ENCODE measurements around the gene FAM186B.
A peak's percentile ranks its signal among the peaks of the same experiment; 100 is the strongest.

Gene FAM186B

DNA sequence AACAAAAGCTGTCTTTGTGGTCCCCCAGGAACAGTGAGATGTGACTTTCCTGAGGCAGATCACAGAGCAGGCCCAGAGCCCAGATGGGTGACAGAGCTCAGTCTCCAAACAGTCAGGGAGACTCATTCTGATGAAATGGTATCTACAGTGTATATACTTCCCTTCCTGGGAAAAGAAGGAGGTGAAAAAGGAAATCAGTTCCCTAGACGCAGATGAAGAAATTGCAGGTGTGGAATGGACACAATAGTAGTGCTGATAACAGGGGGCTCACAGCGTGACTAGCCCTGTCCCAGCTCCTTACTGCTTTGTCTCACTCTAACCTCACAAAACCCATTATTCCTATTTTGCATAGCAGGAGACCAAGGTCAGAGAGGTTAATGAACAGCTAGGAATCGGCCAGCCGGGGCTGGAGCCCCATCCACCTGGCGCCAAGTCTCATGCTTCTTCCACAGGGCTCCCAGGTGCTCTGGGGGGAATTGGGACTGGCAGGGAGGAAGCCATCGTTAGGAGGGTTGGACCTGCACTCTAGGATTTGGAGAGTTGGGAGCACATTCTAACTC is 54.7 kb downstream of the FAM186B start:
- no peak for DNase-seq

DNA sequence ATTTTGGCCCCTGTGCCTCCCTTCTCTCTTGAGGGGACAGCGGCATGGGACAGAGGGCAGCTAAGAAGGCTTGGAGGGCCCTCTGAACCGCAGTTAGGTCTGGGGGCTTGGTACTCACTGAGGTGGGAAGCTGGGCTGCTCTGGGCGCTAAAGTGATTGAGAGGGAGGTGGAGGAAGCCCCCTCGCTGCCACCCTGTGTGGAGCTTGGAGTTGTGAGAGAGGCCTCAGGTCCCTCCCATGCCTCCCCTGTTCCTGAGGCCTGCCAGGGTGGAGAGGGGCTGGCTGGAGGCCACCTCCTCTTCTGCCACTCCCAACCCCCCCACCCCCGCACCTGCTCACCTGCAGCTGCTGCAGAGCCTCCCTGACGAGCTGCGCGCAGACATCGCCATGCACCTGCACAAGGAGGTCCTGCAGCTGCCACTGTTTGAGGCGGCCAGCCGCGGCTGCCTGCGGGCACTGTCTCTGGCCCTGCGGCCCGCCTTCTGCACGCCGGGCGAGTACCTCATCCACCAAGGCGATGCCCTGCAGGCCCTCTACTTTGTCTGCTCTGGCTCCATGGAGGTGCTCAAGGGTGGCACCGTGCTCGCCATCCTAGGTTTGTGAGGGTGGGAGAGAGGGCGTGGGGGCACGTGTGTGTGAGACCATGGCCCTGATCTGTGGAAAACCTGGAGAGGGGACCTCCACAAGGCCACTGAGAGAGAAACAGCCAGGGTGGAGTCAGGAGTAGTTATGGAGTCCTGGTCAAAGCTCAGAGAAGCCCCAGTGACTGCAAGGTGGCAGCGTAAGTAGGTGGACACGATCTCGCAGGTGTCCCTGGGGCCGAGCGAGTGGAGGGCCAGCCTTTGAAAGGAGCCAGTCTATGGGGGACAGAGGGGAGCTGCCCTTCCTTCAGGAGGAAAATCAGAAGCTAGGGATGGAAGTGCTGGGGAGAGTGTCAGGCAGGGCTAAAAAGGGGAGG is 55.4 kb downstream of the FAM186B start:
- peak; percentile 81 for DNase-seq

- no peak for DNase-seq
Measured at GRCh38 chr12:49548822-49549648, 56.4 kb downstream of the FAM186B start.

DNA sequence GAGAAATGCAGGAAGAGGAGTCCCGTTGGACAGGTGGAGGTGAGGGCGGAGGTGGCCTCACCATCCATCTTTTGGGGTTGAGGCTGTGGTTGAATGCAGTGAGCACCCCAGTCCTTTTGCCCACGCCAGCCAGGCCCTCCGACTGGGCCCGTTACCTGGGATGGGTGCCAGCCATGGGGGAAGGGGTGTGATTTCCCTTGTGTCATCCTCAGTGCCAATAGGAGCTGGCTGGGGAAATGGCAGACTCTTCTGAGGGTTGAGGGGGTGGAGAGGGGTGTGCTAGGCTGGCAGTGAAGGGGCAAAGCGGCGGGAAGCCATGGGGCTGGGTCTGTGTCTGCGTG is 57.0 kb downstream of the FAM186B start:
- DNase-seq, result no peak

GRCh38 chr12:49547090-49547690 is 58.2 kb downstream of the FAM186B start:
- DNase-seq, result no peak

DNA sequence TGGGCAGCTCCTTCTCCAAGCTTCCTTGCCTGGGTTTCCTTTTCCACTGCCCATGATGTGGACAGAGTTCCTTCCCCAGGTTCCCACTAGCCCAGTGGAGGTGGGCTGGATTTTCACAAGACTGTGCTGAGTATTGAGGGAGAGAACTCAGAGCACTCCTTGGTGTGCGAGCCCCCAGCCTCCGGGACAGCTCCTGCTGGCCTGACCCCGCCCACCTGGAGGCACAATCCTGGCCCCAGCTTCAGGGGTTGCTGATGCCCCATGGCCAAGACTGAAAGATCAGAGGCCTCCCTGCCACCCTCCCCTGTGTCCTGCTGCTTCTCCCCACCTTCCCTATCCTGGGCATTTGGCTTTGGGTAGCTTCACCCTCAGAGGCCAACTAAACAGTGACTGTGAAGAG is 59.0 kb downstream of the FAM186B start:
- DNase-seq, result no peak

DNA sequence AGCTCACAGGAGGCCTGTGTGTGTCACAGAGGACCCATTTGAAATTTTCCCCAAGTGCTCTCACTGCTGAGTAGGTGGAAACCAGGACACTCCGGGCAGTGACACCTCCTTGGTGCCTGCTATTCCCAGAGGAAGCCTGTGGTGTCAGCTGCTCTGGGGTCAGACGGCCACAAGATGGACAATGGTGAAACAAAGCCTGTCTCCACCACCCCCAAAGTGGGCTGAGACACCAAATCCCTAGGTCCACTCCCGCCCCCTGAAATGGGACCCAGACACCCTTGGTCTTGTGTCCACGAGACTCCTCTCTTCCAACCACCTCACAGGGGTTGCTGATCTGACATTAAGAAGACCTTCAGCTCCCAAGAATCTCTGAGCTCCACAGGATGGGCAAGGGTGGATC is 59.6 kb downstream of the FAM186B start:
- no peak for DNase-seq

GRCh38 chr12:49543914-49544815 is 61.3 kb downstream of the FAM186B start:
- DNase-seq, result no peak

DNA sequence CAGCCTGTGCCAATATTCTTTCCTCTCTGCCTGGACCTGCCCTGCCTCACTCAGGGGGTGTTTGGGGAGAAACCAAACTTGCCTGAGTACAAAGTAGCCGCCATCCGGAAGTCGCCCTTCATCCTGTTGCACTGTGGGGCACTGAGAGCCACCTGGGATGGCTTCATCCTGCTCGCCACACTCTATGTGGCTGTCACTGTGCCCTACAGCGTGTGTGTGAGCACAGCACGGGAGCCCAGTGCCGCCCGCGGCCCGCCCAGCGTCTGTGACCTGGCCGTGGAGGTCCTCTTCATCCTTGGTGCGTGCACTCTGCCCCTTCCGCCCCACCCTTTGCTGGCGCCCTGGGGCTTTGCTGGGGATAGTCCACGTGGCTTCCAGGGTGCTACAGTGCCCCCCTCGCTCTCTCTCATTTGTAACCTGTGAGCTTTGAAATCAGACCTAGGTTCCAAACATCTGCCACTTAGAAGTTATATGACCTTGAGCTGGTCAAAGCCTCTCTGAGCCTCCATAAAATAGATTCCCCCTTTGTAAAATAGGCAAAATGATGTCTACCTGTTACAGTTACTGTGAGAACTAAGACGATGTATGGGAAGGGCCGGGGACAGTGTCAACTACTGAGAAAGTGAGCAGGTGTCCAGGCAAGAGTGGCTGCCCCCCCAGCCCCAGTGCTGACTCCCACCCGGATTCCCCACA is 62.1 kb downstream of the FAM186B start:
- no peak for DNase-seq

GRCh38 chr12:49542592-49543160 is 62.8 kb downstream of the FAM186B start:
- no peak for DNase-seq

- no peak for DNase-seq
Measured at GRCh38 chr12:49541911-49542505, 63.4 kb downstream of the FAM186B start.

DNA sequence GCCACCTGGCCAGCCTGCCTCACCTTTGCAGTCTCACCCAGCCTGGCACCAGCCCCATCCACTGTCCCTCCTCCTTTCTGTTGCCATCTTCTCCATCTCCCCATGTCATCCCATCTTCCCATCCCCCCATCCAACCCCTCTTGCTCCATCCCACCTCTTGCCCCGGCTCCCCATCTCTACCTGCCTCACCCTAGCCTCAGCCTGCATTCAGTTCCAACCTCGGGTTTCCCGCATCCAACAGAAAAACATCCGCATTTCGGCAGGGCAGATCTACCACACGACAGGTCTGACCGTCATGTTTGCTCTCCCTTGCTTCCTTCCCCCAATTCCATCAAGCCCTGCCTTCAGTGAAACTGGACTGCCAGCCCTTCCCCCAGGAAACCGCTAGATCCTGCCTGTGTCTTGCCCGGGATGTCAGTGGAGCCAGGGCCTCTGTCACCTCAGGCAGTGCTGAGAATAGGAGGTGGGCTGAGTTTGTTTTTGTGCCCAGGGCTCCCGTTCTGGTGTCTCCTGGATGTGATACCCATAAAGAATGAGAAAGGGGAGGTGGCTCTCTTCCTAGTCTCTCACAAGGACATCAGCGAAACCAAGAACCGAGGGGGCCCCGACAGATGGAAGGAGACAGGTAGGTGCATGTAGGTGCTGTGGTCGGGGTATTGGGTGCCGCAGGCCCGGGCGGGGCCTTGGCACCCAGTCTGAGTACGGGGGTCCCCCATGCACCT is 64.1 kb downstream of the FAM186B start:
- DNase-seq, result no peak

DNA sequence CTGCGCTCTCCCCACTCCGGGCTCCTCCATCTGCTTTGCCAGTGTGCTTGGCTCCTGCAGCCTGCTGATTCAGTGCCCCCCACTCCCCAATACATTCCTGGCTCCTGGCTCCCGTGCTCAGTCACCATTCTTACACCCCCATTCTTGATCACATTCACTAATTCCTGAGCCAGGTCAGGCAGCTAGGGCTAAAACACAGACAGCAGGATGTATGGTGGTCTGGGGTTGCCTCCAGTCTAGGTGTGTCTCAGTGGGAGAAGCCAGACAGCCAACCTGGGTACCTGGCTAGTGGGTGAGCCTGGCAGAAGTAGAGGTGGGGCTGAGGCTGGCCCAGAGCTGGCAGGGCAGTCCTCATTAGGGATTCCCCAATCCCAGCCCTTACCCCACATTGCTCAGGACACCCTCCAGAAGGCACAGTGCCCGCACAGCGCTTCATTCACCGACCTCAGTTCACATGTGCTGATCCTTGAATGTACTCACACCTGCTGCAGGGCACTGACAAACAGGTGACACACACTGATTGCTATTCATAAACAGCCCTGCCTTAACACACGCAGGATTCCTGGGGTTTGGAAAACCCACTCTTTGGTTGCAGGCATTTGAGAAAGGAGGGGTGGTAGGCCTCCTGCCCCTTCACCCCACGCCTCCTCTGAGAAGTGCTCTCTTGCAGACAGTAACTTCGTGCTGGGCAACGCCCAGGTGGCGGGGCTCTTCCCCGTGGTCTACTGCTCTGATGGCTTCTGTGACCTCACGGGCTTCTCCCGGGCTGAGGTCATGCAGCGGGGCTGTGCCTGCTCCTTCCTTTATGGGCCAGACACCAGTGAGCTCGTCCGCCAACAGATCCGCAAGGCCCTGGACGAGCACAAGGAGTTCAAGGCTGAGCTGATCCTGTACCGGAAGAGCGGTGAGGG is 65.0 kb downstream of the FAM186B start:
- no peak for DNase-seq

DNA sequence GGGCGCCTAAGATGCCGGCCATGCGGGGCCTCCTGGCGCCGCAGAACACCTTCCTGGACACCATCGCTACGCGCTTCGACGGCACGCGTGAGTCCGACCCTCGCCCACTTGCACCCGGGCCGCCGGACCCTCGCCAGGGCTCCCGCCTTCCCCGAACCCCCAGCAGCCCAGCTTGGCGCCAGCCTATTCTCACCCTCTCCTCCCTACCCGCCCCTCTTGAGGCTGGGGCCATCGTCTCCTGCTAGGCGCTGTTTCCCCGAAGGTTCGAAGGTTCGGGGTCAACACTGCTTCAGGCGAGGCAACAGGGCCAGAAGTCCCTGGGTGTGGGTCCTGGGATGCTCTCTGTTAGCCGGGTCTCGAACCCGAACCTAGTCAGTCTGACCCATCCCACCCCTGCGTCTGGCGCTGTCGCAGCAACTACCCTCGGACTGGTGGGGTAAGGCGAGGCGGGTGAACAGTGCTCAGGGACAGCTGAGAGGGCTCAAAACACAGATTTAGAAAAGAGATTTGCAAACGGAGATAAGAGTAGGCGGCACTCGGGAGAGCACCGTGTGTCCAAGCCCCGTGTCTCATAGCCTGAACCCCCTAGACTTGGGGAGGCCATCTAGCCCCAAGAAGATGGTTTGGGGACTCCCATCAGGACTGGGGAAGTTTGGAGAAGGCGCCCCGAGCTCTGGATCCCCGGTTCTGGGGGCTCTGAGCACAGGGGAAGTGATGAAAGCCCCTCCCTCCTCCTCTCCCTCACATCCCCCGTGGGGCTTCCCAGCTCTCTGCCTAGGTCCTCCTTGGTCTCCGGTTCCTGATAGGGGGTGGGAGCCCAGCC is 65.8 kb downstream of the FAM186B start:
- no peak for DNase-seq

- DNase-seq, result peak; percentile 74
Measured at GRCh38 chr12:49538510-49539403, 66.7 kb downstream of the FAM186B start, which contains the start of gene KCNH3. TSS of gene KCNH3 (plus strand) at chr12:49539030. CDS start at chr12:49539417, 387 bp downstream.

DNA sequence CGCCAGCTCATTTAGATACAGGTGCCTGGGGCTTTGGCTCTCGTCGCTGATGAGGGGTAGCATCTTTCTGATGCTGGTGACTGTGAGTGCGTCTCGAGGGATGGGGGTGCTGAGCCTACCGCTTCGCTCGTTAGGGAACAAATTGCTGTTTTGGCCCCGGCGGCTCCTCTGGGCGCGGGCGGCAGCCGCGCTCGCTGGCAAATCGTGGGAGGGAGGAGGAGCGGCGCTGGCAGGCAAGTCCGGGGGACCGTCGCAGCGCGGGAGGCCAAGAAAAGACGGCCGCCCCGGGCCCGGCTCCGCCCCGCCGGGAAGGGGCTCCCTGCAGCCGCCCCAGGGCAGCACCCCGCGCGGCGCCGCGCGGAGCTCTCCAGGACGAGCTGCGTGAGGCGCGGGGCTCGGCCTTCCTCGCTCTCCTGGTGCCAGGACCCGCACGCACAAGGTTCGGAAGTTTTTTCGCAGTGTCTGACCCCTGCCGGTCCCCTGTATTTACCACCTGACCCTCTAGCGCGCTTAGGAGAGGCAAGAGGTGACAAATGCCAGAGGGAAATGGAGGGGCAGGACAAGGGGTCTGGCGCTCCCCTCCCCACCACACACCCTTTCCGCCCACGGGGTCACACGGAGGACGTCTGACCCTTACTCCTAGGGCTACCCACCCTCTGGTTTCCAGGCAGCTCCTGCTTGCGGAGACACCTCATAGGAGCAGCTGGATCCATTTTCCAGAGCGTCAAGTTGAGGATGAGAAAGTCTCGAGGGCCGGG is 67.5 kb downstream of the FAM186B start:
- peak; percentile 42 for DNase-seq
